Stimulated activated CD4-positive, alpha-beta T cell treated with anti-CD3 and anti-CD28 coated beads, Interleukin-4, amount 100 ng/mL, for 24 hours (primary cell): ENCODE data around the gene RFNG.
"Not testable (repeated sequence)": the region's sequence is repeated elsewhere in the genome, so short reads cannot be mapped to it uniquely, and the experiment has no call there.

ENCODE experiments used
- DNase-seq: peaks from one replicate; pipeline ENCODE4 v3.0.0-alpha.2; 2020

Gene RFNG

DNA sequence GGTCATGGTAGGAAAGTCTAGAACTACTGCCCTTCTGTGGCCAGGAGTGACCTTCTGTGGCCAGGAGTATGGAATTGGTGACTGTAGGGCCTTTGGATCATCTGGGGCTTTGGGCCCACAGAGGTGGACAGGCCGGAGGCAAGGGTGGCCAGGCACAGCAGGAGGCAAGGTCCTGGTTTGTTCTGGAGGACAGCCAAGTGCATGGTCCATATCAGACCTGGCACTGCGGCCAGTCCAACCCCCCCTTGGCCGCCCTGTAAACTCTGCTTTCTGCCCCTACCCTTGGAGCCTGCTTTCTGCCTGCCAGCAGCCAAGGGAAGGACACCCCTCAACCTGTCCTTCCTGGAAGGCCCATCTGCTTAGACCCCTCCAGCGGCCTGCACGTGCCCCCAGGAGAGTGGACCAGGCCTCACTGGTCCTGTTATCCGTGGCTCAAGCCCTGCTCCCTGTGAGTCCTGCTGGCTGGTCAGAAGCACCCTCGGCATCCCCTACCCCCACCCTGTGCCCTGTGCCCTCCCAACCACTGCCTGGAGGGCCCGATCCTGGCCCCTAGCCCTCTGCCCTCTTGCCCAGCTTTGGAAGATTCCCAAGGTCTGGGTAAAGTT lies 11.8 kb downstream of the RFNG start:
- no peak for DNase-seq

DNA sequence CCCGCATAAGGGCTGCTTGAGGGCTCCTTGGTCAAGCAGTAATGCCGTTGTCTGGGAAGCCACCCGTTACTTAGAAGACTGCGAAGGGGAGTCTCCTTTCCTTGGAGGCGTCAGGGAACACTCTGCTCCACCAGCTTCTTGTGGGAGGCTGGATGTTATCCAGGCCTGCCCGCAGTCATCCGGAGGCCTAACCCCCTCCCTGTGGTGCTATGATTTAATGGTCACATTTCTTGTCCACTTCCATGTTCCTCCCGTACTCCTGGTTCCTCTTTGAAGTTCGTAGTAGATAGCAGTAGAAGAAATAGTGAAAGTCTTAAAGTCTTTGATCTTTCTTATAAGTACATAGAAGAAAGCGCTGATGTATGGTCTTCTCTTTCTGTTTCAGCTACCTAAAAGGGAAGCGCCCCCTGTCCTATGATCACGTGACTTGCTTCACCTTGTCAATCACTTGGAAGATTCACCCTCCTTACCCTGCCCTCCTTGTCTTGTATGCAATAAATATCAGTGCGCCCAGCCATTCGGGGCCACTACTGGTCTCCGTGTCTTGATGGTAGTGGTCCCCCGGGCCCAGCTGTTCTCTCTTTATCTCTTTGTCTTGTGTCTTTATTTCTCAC lies 12.7 kb downstream of the RFNG start:
- DNase-seq, result not testable (repeated sequence)

DNA sequence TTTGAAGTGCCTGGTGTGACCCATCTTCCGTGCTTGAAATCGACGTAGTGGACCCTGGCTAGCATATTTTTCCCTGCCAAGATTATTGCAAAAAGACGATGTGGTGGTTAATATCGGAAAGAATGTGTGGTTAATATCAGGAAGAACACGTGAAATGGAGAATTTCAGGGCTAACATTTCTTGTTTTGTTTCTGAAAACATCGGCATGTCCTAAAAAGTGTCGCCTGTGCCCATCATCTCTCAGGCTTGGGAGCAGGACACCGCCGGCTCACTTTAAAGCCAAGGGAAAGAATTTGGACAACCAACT lies 13.8 kb downstream of the RFNG start:
- DNase-seq, result no peak

DNA sequence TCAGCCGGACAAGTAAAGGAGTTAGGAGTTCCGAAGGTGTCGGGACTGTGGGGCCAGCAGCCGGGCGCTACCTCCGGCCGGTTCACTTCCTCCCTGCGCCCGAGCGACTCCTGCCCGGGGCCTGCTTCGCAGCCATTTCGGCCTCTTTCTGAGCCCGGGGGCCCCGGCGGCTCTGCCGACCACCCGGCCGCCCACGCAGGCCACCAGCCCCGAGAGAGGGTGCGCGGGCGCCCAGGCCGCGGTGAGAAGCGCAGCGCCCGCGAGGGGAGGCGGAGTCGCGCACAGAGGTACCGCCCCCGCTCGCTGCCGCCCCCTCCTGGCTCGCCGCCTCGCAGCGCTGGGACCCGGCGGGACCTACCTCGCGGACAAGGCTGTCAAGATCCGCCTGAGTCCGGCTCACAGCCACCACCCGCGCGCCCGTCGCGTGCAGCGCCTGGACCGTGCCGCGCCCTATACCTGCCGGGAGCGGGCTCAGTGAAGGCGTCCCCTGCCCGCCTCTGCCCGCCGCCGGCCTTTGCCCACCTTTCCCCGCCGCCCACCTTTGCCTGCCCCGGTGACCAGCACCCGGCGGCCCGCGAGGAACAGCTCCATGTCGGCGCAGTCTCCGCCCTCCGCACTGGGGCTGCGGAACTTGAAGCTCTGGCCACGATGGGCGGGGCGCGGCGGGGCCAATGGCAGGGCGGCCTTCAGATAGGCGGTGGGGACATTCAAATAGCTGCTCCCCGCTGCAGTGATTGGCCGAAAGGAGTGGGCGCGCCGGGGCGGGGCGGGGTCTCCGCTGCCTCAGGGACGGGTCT lies 14.3 kb downstream of the RFNG start, which contains the start of gene DCXR:
Gene DCXR (minus strand): TSS at position 606 of the 797 bp plus-strand sequence. CDS start 15 bp downstream, at position 591.
- peak; percentile 95 for DNase-seq

DNA sequence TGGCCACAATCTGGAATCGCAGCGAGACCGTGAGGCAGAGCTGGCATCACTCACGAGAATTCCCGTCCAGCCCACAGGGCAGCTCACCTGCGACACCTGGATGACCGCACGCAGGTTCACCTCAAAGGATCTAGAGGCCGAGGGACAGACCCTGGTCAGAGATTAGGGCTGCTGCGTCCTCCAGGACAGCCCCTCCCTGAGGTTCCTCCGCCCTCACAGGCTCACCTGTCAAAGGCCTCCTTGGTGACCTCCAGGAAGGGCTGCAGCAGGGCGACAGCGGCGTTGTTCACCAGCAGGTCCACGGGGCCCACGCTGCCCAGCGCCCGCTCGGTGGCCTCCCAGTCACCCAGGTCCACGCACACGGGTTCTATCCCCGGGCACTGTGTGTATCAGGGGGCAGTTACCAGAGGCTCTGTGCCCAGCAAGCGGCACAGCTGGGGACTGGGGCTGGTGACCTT lies 14.9 kb downstream of the RFNG start:
- no peak for DNase-seq

DNA sequence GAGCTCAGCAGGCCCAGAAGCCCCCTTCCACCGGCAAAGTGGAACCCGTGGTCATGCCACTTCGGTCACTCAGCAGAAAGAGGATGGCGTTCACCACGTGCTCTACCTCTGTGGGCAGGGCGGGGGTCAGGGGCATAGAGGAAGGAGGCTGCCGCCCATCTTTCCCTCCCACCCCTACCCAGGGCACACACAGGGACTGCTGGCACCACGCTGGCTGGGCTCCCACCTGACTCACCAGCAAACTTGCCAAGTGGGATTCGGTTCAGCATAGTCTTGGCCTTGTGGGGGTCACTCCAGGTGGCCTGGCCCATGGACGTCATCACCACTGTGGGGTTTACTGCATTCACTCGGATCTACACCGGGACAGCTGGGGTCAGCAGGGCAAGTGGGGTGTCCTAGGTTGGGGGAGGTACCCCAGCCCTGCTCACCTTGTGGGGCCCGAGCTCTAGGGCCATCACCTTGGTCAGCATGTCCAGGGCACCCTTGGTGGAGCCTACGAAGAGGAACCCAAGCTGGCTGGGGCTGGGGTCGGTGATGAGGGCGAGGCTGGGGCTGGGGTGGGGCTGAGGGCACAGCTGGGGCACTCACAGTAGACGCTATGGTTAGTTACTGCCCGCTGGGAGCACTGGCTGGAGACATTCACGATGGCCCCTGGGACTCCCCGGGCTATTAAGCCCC lies 15.5 kb downstream of the RFNG start:
- DNase-seq, result no peak

DNA sequence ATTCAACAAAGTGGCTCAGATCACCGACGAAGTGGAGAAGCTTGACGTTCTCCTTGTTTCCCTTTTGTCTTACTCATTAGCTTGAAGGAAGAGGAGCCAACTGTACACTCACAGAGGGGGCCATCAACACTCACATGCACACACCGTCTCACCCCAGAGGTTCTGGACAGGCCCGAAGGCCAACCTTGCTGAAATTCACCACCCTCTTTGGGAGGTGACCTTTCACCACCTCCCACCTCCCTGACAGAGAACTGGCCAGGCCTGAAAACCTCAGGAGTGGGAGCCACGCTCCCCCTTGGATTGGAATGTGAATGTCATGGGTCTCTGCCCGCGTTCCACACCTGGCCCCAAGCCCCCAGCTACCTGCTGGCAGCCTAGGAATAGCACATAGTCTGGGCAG lies 16.1 kb downstream of the RFNG start:
- no peak for DNase-seq

DNA sequence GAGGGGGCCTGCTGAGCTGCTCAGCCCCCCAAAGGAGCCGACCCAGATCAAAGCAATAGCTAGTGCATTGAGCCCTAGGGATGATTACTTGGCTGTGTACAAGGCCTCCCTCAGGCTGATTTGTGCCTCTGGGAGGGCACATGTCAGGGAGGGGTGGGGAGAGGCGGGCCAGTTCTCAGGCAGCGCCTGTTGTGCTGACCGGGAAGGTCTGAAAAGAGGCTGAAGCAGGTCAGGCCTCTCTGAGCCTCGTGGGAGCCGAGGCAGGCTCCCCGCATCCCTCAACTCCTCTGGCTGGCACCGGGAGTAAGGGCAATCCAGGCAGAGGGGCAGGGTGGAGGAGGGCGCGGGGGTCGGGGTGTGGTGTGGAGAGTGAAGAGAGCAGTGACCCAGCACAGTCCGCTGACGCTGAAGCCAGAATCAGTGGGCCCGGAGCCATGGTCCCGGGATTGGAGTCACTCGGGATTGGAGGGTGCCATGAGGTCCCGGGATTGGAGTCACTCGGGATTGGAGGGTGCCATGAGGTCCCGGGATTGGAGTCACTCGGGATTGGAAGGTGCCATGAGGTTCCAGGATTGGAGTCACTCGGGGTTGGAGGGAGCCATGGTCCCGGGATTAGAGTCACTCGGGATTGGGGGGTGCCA lies 17.1 kb downstream of the RFNG start:
- DNase-seq, result no peak

DNA sequence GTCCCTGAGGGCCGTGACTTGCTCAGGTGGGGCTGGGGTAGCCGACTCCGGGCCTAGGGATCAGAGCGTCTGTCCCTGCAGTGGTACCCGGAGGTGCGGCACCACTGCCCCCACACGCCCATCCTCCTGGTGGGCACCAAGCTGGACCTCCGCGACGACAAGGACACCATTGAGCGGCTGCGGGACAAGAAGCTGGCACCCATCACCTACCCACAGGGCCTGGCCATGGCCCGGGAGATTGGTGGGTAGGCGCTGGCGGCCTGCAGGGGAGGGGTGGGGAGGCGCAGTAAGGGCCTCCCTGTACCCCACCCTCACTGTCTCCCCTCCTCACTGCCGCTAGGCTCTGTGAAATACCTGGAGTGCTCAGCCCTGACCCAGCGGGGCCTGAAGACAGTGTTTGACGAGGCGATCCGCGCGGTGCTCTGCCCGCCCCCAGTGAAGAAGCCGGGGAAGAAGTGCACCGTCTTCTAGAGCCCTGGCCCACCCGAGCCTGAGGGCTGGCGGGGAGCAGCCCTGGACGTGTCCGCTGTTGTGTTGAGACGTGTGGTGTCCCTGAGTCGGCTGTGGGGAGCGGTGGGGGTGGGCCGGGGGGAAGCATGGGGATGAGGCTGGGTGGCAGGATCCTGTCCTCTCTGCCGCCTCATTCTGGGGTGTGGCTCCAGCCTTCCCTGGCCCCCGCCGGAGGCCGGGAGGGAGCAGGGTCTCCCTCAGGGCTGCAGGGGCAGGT lies 18.1 kb downstream of the RFNG start:
- DNase-seq, result no peak

DNA sequence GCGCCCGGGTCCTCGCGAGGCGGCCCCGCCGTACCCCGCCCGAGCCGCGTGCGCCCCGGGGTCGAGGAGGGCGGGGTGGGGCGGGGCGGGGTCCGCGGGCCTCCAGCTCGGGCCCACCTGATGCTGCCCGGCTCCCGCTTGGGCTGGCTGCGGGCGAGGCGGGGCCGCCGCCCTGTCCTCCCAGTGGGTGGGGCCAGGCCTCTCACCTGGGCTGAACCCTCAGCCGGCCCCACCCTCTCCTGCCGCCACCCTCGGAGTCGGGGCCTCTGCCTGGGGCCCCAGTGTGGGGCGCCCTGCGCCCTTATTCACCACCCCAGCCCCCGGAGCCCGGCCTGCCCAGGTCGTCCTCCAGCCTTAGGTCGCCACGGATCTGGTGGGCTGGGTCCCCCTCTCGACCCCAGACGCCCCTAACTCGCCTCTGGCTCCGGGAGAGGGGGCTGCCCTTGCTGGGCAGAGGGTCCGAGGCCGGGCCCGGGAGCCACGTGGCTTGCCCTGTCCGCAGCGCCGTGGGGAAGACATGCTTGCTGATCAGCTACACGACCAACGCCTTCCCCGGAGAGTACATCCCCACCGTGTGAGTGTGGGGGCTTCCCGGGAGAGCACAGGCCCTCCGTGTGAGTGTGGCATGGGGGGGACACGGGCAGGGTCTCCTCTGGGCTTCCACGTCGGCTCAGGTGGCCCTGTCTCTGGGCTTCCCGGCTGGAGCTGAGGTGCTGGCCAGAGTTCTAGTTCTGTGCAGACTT lies 19.6 kb downstream of the RFNG start:
- DNase-seq, result no peak

DNA sequence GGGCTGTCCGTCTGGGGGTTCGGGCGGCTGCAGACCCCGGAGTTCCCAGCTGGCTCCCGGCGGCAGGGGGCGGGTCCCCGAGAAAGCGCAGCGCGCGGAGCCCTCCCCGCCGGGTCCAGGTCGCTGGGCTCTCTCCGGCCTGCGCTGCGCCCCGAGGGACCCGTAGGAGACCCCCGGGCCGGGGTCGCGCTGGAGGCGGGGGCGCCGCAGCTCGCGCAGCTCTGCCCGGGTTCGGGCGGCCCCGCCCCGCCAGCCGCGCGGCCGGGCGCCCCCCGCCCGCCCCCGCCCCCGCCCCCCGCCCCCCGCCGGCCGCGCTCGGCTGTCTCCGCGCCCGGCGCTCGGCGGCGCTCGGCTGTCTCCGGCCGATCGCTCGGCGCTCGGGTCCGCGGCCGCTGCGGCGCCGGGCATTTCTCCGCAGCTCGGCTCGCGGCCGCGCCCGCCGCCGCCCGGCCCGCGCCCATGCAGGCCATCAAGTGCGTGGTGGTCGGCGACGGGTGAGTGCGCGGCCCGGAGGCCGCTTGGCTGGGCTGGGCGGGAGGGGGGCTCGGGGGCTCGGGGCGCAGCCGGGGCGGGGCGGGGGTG lies 20.2 kb downstream of the RFNG start, which contains the start of gene RAC3:
Gene RAC3 (plus strand): TSS at position 376 of the 582 bp plus-strand sequence. CDS start 84 bp downstream, at position 460.
- DNase-seq, result no peak

DNA sequence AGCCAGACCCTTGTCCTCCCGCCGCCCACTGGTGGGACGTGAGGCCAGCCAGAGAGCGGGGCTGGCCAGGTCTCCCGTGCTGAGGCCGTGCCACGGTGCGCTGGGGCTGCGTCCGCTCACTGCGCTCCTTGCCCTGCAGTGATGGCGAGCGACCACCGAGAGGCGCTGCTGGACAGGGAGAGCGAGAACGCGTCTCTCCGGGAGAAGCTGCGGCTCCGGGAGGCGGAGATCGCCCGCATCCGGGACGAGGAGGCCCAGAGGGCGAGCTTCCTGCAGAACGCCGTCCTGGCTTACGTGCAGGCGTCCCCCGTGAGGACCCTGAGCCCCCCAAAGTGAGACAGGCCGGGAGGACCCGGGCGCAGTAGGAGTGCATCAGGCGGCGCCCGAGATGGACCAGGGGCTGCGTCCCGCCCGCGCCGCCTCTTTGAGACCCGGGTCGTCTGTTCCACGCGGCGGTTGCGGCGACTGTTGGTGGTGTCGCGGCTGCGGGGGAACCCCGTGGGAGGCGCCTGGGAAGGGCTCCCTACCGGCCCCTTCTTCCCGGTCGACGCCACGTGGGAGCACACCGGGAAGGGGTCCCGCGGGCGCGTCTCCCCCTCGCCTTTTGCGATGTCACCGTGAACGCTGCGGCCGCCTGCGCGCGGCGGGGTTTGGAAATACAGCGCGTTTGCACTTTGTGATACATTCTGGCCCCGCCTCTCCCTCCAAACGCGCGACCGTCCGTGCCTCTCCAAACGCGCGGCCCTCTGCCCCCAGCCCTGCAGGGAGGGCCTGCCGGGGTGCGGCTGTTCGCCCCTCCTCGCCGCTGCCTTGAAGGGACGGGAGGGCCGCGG lies 20.9 kb downstream of the RFNG start:
- DNase-seq, result peak; percentile 83

DNA sequence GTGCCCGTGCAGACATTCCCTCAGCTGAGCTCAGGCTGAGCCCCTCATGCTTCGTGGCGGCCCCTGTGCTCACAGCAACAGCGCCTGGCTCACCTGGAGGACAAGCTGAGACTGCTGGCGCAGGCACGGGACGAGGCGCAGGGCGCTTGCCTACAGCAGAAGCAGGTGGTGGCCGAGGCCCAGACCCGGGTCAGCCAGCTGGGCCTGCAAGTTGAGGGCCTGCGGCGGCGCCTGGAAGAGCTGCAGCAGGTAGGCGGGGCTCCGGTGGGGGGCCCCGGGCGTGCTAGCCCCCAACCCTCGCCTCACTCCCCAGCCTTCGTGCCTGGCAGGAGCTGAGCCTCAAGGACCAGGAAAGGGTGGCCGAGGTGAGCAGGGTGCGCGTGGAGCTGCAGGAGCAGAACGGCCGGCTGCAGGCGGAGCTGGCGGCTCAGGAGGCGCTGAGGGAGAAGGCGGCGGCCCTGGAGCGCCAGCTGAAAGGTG lies 21.6 kb downstream of the RFNG start:
- DNase-seq, result no peak

DNA sequence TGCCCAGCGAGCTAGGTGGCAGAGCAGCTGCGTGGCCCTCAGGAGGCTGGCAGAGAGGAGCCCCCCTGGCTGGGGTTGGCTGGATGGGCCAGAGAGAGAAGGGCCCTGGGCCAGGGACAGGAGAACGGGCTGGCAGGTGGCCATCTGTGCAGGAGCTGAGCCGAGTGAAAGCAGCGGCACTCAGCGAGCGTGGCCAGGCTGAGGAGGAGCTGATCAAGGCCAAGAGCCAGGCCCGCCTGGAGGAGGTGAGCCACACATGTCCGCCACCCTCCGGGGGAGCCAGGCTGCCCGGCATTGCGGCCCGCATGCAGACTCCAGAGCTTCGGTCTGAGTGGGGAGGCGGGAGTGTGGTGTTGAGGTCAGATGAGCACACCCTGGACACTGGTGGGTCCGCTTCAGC lies 22.2 kb downstream of the RFNG start:
- DNase-seq, result no peak

DNA sequence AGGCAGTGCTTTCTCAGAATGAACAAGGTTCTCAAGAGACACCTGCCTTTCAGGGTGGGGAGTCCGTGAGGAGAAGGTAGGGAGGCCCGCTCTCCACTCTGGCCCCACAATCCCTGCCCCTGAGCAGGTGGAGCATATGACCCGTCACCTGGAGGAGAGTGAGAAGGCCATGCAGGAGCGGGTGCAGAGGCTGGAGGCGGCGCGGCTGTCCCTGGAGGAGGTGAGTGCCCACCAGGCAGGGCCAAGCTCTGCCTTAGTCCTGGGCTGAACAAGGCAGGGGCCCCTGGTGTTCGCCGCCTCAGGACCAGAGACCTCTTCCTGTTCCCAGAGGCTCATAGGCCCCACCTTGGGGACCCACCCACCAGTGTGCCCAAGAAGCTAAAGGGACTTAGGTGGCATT lies 22.6 kb downstream of the RFNG start:
- no peak for DNase-seq

DNA sequence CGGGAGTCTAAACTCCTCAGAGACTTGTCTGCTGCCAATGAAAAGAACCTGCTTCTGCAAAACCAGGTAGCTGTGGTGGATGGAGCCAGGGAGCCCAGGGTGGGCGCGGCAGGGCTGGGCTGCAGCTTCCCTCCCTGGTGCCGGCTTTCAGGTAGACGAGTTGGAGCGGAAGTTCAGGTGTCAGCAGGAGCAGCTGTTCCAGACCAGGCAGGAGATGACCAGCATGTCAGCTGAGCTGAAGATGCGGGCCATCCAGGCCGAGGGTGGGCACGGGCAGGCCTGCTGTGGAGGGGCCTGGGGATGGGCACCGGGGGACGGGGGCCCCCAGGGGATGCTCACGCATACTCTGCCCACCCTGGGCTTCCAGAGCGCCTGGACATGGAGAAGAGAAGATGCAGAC lies 23.4 kb downstream of the RFNG start:
- no peak for DNase-seq

DNA sequence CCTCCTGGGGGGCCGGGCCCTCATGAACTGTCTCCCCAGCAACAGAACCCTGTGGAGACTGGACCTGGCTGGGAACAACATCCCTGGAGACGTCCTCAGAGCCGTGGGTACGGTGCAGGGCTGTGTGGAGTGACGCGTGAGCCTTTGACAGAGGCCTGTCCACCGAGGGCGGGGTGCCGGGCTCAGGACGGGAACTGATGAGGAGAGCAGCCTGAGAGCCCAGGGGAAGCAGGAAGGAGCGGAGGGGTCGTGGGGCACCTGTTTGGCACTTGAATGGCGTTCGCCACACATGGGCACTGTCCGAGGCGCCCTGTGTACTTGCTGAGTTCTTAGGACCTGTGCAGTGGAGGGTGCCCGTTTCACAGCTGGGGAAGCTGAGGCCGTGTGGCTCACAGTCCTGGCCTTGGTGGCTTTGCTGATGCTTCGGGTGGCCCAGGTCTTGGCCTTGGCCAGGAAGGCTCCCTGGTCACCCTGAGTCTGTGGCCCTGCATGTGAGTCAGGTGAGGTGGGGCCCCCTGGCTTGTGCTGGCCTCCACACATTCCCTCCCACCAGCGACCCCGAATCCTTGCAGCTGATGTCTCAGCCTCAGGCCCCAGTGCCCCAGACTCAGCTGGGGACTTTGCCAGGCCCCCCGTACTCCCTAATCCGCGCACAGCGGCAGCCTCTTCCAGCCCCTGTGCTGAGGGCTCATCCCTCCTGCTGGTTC lies 26.1 kb downstream of the RFNG start:
- DNase-seq, result no peak

DNA sequence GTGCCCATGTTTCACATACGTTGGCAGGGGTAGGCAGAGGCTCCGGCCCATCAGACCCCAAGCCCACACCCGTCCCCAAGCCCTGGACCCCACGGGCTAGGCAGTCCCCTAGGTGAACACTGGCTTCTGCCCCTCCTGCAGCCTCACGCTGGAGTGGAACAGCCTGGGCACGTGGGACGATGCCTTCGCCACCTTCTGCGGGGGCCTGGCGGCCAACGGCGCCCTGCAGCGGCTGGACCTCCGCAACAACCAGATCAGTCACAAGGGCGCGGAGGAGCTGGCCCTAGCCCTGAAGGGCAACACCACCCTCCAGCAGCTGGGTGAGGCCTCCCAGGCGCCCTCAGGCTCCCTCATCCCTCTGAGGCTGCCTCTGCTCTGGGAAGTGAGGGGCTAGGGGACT lies 26.8 kb downstream of the RFNG start:
- DNase-seq, result no peak
